Measurements from ENCODE around the gene GALNT10.

GALNT10 gene

GRCh38 chr5:154377754-154378533 is 187.4 kb downstream of the GALNT10 start:
- Histone ChIP-seq H3K4me2 (ENCODE audit: low read length) (no peak overlapping the region), H3K4me3 (ENCODE audit: low read length) (no peak overlapping the region), H3K27me3 (ENCODE audit: control insufficient read depth, insufficient read depth, low read length) (no peaks in the 10 kb centered on the region), H3K4me1 (ENCODE audit: control insufficient read depth, insufficient read depth, low read length) (no peaks in the 10 kb centered on the region), H3K9ac (ENCODE audit: low read depth, low read length) (no peak overlapping the region), H3K9me3 (replicated peaks; ENCODE audit: low read length) (no peaks in the 10 kb centered on the region), H3K36me3 (ENCODE audit: insufficient read depth, low read length) (peaks cover 67% of the 10 kb centered on the region)

- no peak overlapping the region for H3K4me3 ChIP-seq (ENCODE audit: low read length)
- no peaks in the 10 kb centered on the region for H3K9me3 ChIP-seq (replicated peaks; ENCODE audit: low read length)
- H3K4me2 ChIP-seq (ENCODE audit: low read length): no peak overlapping the region
- peaks cover 79% of the 10 kb centered on the region for H3K36me3 ChIP-seq (ENCODE audit: insufficient read depth, low read length)
- no peak overlapping the region for H3K9ac ChIP-seq (ENCODE audit: low read depth, low read length)
- H3K4me1 ChIP-seq (ENCODE audit: control insufficient read depth, insufficient read depth, low read length): no peaks in the 10 kb centered on the region
- H3K27me3 ChIP-seq (ENCODE audit: control insufficient read depth, insufficient read depth, low read length): no peaks in the 10 kb centered on the region
Measured at GRCh38 chr5:154380263-154380662, 189.7 kb downstream of the GALNT10 start.

GRCh38 chr5:154384480-154385235 is 194.1 kb downstream of the GALNT10 start:
- peaks cover 66% of the 10 kb centered on the region for H3K36me3 ChIP-seq (ENCODE audit: insufficient read depth, low read length)
- no peak overlapping the region for H3K9ac ChIP-seq (ENCODE audit: low read depth, low read length)
- no peaks in the 10 kb centered on the region for H3K4me1 ChIP-seq (ENCODE audit: control insufficient read depth, insufficient read depth, low read length)
- no peaks in the 10 kb centered on the region for H3K9me3 ChIP-seq (replicated peaks; ENCODE audit: low read length)
- no peak overlapping the region for H3K4me3 ChIP-seq (ENCODE audit: low read length)
- H3K27me3 ChIP-seq (ENCODE audit: control insufficient read depth, insufficient read depth, low read length): no peaks in the 10 kb centered on the region
- no peak overlapping the region for H3K4me2 ChIP-seq (ENCODE audit: low read length)

GRCh38 chr5:154385236-154385512 is 194.6 kb downstream of the GALNT10 start:
- Histone ChIP-seq H3K4me2 (ENCODE audit: low read length) (no peak overlapping the region), H3K4me1 (ENCODE audit: control insufficient read depth, insufficient read depth, low read length) (no peaks in the 10 kb centered on the region), H3K27me3 (ENCODE audit: control insufficient read depth, insufficient read depth, low read length) (no peaks in the 10 kb centered on the region), H3K4me3 (ENCODE audit: low read length) (no peak overlapping the region), H3K36me3 (ENCODE audit: insufficient read depth, low read length) (peaks cover 66% of the 10 kb centered on the region), H3K9me3 (replicated peaks; ENCODE audit: low read length) (no peaks in the 10 kb centered on the region), H3K9ac (ENCODE audit: low read depth, low read length) (no peak overlapping the region)

- H3K4me2 ChIP-seq (ENCODE audit: low read length): no peak overlapping the region
- H3K4me3 ChIP-seq (ENCODE audit: low read length): no peak overlapping the region
- no peaks in the 10 kb centered on the region for H3K4me1 ChIP-seq (ENCODE audit: control insufficient read depth, insufficient read depth, low read length)
- no peak overlapping the region for H3K9ac ChIP-seq (ENCODE audit: low read depth, low read length)
- no peaks in the 10 kb centered on the region for H3K27me3 ChIP-seq (ENCODE audit: control insufficient read depth, insufficient read depth, low read length)
- H3K36me3 ChIP-seq (ENCODE audit: insufficient read depth, low read length): peaks cover 64% of the 10 kb centered on the region
- no peaks in the 10 kb centered on the region for H3K9me3 ChIP-seq (replicated peaks; ENCODE audit: low read length)
Measured at GRCh38 chr5:154386952-154387629, 196.6 kb downstream of the GALNT10 start.

- peaks cover 61% of the 10 kb centered on the region for H3K36me3 ChIP-seq (ENCODE audit: insufficient read depth, low read length)
- H3K27me3 ChIP-seq (ENCODE audit: control insufficient read depth, insufficient read depth, low read length): no peaks in the 10 kb centered on the region
- H3K9me3 ChIP-seq (replicated peaks; ENCODE audit: low read length): no peaks in the 10 kb centered on the region
- no peak overlapping the region for H3K9ac ChIP-seq (ENCODE audit: low read depth, low read length)
- no peak overlapping the region for H3K4me2 ChIP-seq (ENCODE audit: low read length)
- no peak overlapping the region for H3K4me3 ChIP-seq (ENCODE audit: low read length)
- H3K4me1 ChIP-seq (ENCODE audit: control insufficient read depth, insufficient read depth, low read length): no peaks in the 10 kb centered on the region
Measured at GRCh38 chr5:154388842-154389241, 198.3 kb downstream of the GALNT10 start.

GRCh38 chr5:154390096-154390495 is 199.6 kb downstream of the GALNT10 start:
- Histone ChIP-seq H3K36me3 (ENCODE audit: insufficient read depth, low read length) (peaks cover 63% of the 10 kb centered on the region), H3K9ac (ENCODE audit: low read depth, low read length) (no peak overlapping the region), H3K4me2 (ENCODE audit: low read length) (no peak overlapping the region), H3K4me3 (ENCODE audit: low read length) (no peak overlapping the region), H3K9me3 (replicated peaks; ENCODE audit: low read length) (no peaks in the 10 kb centered on the region), H3K27me3 (ENCODE audit: control insufficient read depth, insufficient read depth, low read length) (no peaks in the 10 kb centered on the region), H3K4me1 (ENCODE audit: control insufficient read depth, insufficient read depth, low read length) (no peaks in the 10 kb centered on the region)

- no peak overlapping the region for H3K4me2 ChIP-seq (ENCODE audit: low read length)
- no peaks in the 10 kb centered on the region for H3K9me3 ChIP-seq (replicated peaks; ENCODE audit: low read length)
- H3K4me3 ChIP-seq (ENCODE audit: low read length): no peak overlapping the region
- no peaks in the 10 kb centered on the region for H3K4me1 ChIP-seq (ENCODE audit: control insufficient read depth, insufficient read depth, low read length)
- H3K27me3 ChIP-seq (ENCODE audit: control insufficient read depth, insufficient read depth, low read length): no peaks in the 10 kb centered on the region
- peaks cover 61% of the 10 kb centered on the region for H3K36me3 ChIP-seq (ENCODE audit: insufficient read depth, low read length)
- no peak overlapping the region for H3K9ac ChIP-seq (ENCODE audit: low read depth, low read length)
Measured at GRCh38 chr5:154390746-154391359, 200.3 kb downstream of the GALNT10 start.

GRCh38 chr5:154391788-154392187 is 201.3 kb downstream of the GALNT10 start:
- Histone ChIP-seq H3K4me2 (ENCODE audit: low read length) (no peak overlapping the region), H3K9me3 (replicated peaks; ENCODE audit: low read length) (no peaks in the 10 kb centered on the region), H3K36me3 (ENCODE audit: insufficient read depth, low read length) (peaks cover 55% of the 10 kb centered on the region), H3K9ac (ENCODE audit: low read depth, low read length) (no peak overlapping the region), H3K4me3 (ENCODE audit: low read length) (no peak overlapping the region), H3K4me1 (ENCODE audit: control insufficient read depth, insufficient read depth, low read length) (no peaks in the 10 kb centered on the region), H3K27me3 (ENCODE audit: control insufficient read depth, insufficient read depth, low read length) (no peaks in the 10 kb centered on the region)

GRCh38 chr5:154393850-154394249 is 203.3 kb downstream of the GALNT10 start:
- Histone ChIP-seq H3K36me3 (ENCODE audit: insufficient read depth, low read length) (peaks cover 48% of the 10 kb centered on the region), H3K9me3 (replicated peaks; ENCODE audit: low read length) (no peaks in the 10 kb centered on the region), H3K9ac (ENCODE audit: low read depth, low read length) (no peak overlapping the region), H3K4me2 (ENCODE audit: low read length) (no peak overlapping the region), H3K27me3 (ENCODE audit: control insufficient read depth, insufficient read depth, low read length) (no peaks in the 10 kb centered on the region), H3K4me3 (ENCODE audit: low read length) (no peak overlapping the region), H3K4me1 (ENCODE audit: control insufficient read depth, insufficient read depth, low read length) (no peaks in the 10 kb centered on the region)

GRCh38 chr5:154394307-154394706 is 203.8 kb downstream of the GALNT10 start:
- Histone ChIP-seq H3K4me3 (ENCODE audit: low read length) (no peak overlapping the region), H3K9me3 (replicated peaks; ENCODE audit: low read length) (no peaks in the 10 kb centered on the region), H3K27me3 (ENCODE audit: control insufficient read depth, insufficient read depth, low read length) (no peaks in the 10 kb centered on the region), H3K4me2 (ENCODE audit: low read length) (no peak overlapping the region), H3K9ac (ENCODE audit: low read depth, low read length) (no peak overlapping the region), H3K4me1 (ENCODE audit: control insufficient read depth, insufficient read depth, low read length) (no peaks in the 10 kb centered on the region), H3K36me3 (ENCODE audit: insufficient read depth, low read length) (peaks cover 50% of the 10 kb centered on the region)

All from skeletal muscle satellite cell (primary cell).